Activated naive CD8-positive, alpha-beta T cell treated with anti-CD3 and anti-CD28 coated beads, Interleukin-2, amount 50 U/mL, for 24 hours (primary cell): ENCODE results near the gene REV1.

Experiments
- ATAC-seq: fragments of 150-1000 bp; cut with Tn5 transposase; one replicate; pipeline ENCODE4 v1.10.0; 2021
- DNase-seq: peaks from one replicate; pipeline ENCODE4 v3.0.0; 2021
- H3K27ac Mint-ChIP-seq: one replicate; pipeline ENCODE4 v1.8.0; 2021; ENCODE audit warnings: mild to moderate bottlenecking, mixed read lengths
- H3K27me3 Mint-ChIP-seq: one replicate; pipeline ENCODE4 v1.8.0; 2021; ENCODE audit warnings: mixed read lengths
- H3K36me3 Mint-ChIP-seq: one replicate; pipeline ENCODE4 v1.8.0; 2021; ENCODE audit warnings: low read depth, mixed read lengths
- H3K4me1 Mint-ChIP-seq: one replicate; pipeline ENCODE4 v1.8.0; 2021; ENCODE audit warnings: mixed read lengths
- H3K4me3 Mint-ChIP-seq: one replicate; pipeline ENCODE4 v1.8.0; 2021; ENCODE audit warnings: mild to moderate bottlenecking, moderate library complexity, mixed read lengths
- H3K9me3 Mint-ChIP-seq: one replicate; pipeline ENCODE4 v1.8.0; 2021; ENCODE audit warnings: mixed read lengths

Gene REV1

GRCh38 chr2:99495115-99495860 lies 5.5 kb upstream of the REV1 start:
- no peaks in the 10 kb centered on the region for H3K9me3 Mint-ChIP-seq
- no peak for ATAC-seq
- H3K27me3 Mint-ChIP-seq: peaks cover 16% of the 10 kb centered on the region
- no peak overlapping the region for H3K4me3 Mint-ChIP-seq
- no peak overlapping the region for H3K27ac Mint-ChIP-seq
- no peak for DNase-seq
- peaks cover 3% of the 10 kb centered on the region for H3K36me3 Mint-ChIP-seq
- H3K4me1 Mint-ChIP-seq: peaks cover 55% of the 10 kb centered on the region

DNA sequence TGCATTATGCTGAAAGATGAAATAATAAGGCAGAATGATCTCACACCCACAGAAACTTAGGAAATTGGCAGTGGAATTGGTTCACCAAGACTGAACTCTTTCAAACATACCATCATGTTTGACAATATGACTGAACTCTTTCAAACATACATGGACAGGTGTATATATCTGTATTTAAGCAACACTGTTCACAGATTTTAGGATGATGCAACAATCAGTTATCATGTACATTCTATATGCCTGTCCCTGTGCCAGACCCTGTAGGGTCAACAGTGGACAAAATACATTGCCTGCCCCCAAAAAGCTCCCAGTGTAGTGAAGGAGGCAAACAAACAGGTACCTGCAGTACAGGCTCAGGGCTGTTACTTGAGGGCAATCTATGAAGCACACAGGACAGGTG lies 2.9 kb upstream of the REV1 start:
- Mint-ChIP-seq H3K4me3 (no peak overlapping the region), H3K4me1 (peaks cover 60% of the 10 kb centered on the region), H3K27me3 (peaks cover 2% of the 10 kb centered on the region), H3K36me3 (peaks cover 10% of the 10 kb centered on the region), H3K9me3 (no peaks in the 10 kb centered on the region), H3K27ac (peak overlapping the region; percentile 48)
- no peak for DNase-seq
- ATAC-seq: no peak

DNA sequence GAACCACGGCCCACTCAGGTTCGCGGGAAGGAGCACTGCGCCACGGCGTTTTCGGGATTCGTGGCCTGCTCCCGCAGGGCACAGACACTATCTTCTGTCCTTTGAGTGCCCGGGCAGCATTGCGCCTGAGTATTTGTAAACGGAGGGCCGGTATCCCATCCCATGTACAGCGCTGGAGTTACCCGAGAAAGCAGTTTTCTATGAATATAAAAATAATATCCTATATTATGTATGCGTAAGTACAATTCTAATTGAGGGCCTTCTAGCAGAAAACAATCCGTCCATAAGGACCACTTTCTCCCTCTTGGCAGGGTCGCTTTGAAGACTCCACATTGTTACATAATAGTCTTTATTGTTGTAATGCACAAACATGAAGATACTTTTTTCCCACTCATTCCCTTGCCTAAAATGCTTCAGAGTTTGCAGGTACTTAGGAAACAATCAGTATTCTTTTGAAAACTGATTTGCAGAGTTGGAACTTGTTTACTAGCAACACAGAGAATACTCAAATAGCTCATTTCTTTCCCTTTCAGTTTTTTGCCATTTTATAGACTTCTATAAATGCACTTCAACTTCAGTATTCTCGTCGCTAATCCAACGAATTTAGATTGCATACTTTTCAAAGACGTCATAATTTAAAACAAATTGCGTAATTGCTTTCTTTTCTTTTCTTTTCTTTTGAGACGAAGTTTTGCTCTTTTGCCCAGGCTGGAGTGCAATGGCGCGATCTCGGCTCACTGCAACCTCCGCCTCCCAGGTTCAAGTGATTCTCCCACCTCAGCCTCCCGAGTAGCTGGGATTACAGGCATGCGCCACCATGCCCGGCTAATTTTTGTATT lies 1.0 kb upstream of the REV1 start:
- peaks cover 60% of the 10 kb centered on the region for H3K4me1 Mint-ChIP-seq
- ATAC-seq: peak; percentile 1
- peak overlapping the region; percentile 85 for H3K4me3 Mint-ChIP-seq
- no peak for DNase-seq
- no peaks in the 10 kb centered on the region for H3K27me3 Mint-ChIP-seq
- H3K36me3 Mint-ChIP-seq: peaks cover 16% of the 10 kb centered on the region
- peak overlapping the region; percentile 93 for H3K27ac Mint-ChIP-seq
- no peaks in the 10 kb centered on the region for H3K9me3 Mint-ChIP-seq

DNA sequence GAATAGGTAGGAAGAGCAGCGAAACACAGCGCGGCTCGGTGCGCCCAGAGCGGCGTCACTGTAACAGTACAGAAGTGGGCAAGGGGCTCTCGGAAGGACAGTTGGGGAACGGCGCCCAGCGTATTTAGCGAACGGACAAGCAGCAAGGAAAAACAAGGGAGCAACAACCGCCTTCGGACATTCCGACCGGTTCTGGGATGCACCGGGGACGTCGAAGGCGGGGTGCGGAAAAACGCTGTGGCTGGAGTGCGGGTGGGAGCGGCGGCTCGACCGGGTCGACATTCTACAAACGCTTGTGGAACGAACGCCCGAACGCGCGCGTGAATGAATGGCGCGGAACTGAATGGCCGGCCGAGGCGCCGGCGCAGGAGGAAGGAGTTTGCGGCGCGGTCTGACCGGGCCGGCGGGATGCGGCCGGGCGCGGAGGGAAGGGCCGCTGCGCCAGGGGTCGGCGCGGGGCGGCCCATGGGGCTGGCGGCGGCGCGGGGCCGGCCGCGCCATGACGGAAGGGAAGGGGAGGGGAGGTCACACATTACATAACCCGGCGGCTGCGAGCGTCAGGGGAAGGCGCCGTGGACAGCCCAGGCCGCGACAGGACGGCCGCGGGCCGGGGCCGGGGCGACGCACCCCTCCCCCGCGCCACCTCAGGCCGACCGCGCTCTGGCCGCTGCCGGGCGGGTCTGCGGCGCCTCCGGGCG lies 605 bp downstream of the REV1 start:
- Mint-ChIP-seq H3K4me1 (peaks cover 74% of the 10 kb centered on the region), H3K36me3 (peaks cover 23% of the 10 kb centered on the region), H3K4me3 (peak overlapping the region; percentile 96), H3K9me3 (no peaks in the 10 kb centered on the region), H3K27ac (peak overlapping the region; percentile 95), H3K27me3 (no peaks in the 10 kb centered on the region)
- ATAC-seq (peak; percentile 31), DNase-seq (peak; percentile 56)

DNA sequence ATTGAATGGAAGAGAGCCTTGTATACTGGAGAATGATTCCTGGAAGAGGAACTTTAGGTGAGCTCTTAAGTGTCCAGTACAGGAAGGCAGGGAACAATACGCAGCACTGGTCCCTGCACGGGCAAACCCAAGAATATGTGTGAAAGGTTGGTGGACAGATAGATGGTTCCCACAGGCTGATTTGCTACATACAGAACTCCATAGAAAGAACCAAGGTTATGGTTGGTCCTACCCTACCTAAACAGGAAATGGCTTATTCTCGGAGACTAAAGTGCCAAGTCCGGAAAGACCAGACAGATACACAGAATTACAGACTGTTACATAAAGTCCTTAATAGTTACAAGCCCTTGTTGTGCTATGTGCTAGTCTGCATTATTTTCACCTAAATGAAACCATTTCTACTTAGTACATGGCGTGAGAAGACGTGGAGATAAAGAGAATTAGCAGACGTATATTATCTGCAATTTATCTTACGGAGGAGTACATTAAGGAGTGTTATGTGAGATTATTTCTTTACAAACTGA lies 1.2 kb downstream of the REV1 start:
- ATAC-seq: no peak
- H3K27ac Mint-ChIP-seq: peak overlapping the region; percentile 95
- H3K36me3 Mint-ChIP-seq: peaks cover 23% of the 10 kb centered on the region
- H3K9me3 Mint-ChIP-seq: no peaks in the 10 kb centered on the region
- no peak for DNase-seq
- peak overlapping the region; percentile 96 for H3K4me3 Mint-ChIP-seq
- H3K4me1 Mint-ChIP-seq: peaks cover 72% of the 10 kb centered on the region
- no peaks in the 10 kb centered on the region for H3K27me3 Mint-ChIP-seq

- Mint-ChIP-seq H3K9me3 (no peaks in the 10 kb centered on the region), H3K4me3 (peak overlapping the region; percentile 96), H3K4me1 (peaks cover 72% of the 10 kb centered on the region), H3K27ac (no peak overlapping the region), H3K27me3 (no peaks in the 10 kb centered on the region), H3K36me3 (peaks cover 23% of the 10 kb centered on the region)
- ATAC-seq (no peak), DNase-seq (no peak)
Observed at GRCh38 chr2:99487906-99488305, 1.9 kb downstream of the REV1 start.

DNA sequence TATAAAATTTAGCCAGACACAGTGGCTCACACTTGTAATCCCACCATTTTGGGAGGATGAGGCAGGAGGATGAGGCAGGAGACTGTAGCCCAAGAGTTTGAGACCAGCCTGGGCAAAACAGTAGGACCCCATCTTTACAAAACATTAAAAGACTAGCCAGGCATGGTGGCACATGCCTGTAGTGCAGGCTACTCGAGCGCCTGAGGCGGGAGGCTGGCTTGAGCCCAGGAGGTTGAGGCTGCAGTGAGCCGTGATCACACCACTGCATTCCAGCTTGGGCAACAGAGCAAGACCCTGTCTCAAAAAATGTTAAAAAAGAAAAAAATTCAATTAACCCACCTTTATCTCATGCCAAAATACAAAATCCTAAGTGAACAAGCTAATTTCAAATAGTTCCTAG lies 4.0 kb downstream of the REV1 start:
- ATAC-seq: no peak
- H3K27me3 Mint-ChIP-seq: no peaks in the 10 kb centered on the region
- DNase-seq: no peak
- peak overlapping the region; percentile 8 for H3K27ac Mint-ChIP-seq
- peaks cover 29% of the 10 kb centered on the region for H3K36me3 Mint-ChIP-seq
- H3K4me1 Mint-ChIP-seq: peaks cover 74% of the 10 kb centered on the region
- peak overlapping the region; percentile 70 for H3K4me3 Mint-ChIP-seq
- no peaks in the 10 kb centered on the region for H3K9me3 Mint-ChIP-seq

DNA sequence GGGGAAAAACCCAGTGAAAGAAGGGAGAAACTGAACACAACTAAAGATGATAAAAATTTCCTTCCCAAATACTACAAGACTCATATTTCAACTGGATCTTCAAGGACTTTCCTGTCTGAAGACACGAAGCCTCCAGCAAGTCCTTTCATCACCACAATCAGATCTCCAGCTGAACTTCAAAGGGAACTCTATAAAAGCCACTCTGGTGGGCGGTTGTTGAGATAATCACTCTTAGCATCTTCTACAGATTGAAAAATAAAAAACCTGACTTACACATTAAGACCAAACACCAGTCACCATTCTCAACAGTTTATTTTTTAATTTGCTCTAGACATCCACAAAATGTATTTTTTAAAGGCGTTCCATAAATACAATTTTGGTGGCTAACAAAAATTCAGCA lies 4.4 kb downstream of the REV1 start:
- Mint-ChIP-seq H3K27ac (peak overlapping the region; percentile 8), H3K4me1 (peaks cover 73% of the 10 kb centered on the region), H3K4me3 (peak overlapping the region; percentile 70), H3K27me3 (no peaks in the 10 kb centered on the region), H3K36me3 (peaks cover 29% of the 10 kb centered on the region), H3K9me3 (no peaks in the 10 kb centered on the region)
- DNase-seq (no peak), ATAC-seq (no peak)

DNA sequence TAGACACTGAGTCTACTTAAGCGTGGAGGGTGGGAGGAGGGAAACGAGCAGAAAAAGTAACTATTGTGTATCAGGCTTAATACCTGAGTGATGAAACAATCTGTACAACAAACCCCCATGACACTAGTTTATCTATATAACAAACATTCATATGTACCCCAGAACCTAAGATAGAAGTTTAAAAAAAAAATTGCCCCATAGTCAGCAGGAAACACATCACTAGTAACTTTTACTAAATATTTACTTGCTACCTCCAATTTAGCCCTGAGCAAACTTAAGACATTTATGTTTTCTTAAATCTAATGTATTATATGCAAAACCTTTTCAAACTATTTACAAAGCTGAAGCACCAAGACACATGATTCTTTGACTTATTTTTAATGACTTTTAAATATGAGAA lies 5.6 kb downstream of the REV1 start:
- no peak for ATAC-seq
- no peaks in the 10 kb centered on the region for H3K9me3 Mint-ChIP-seq
- H3K27ac Mint-ChIP-seq: no peak overlapping the region
- H3K4me1 Mint-ChIP-seq: peaks cover 76% of the 10 kb centered on the region
- no peaks in the 10 kb centered on the region for H3K27me3 Mint-ChIP-seq
- peaks cover 29% of the 10 kb centered on the region for H3K36me3 Mint-ChIP-seq
- no peak overlapping the region for H3K4me3 Mint-ChIP-seq
- DNase-seq: no peak

GRCh38 chr2:99481941-99482340 lies 7.9 kb downstream of the REV1 start:
- H3K27ac Mint-ChIP-seq: no peak overlapping the region
- DNase-seq (no peak), ATAC-seq (peak; percentile 33)
- H3K9me3 Mint-ChIP-seq: no peaks in the 10 kb centered on the region
- H3K4me3 Mint-ChIP-seq: no peak overlapping the region
- no peaks in the 10 kb centered on the region for H3K27me3 Mint-ChIP-seq
- H3K4me1 Mint-ChIP-seq: peaks cover 71% of the 10 kb centered on the region
- H3K36me3 Mint-ChIP-seq: peaks cover 24% of the 10 kb centered on the region

- Mint-ChIP-seq H3K27me3 (no peaks in the 10 kb centered on the region), H3K36me3 (peaks cover 21% of the 10 kb centered on the region), H3K4me3 (no peak overlapping the region), H3K9me3 (no peaks in the 10 kb centered on the region), H3K27ac (no peak overlapping the region), H3K4me1 (peaks cover 71% of the 10 kb centered on the region)
- no peak for ATAC-seq
- DNase-seq: no peak
Observed at GRCh38 chr2:99481527-99481926, 8.3 kb downstream of the REV1 start.

DNA sequence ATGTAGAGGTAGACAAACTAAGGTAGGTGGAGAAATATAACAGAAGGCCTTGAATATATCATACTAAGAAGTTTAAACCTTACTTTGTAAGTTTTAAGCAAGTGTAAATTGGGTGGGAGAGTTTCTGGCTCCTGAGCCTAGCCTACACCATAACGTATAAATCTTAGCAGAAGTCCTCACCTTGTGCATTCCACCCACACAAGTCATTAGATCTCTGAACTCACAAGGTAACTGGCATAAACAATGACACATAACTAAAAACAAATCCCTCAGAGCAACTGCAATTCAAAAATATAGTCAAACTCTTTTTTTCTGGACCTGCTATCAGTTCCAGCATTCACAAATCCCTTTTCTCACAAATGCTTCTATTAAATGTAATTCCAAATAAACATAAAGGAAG lies 9.4 kb downstream of the REV1 start:
- ATAC-seq: no peak
- H3K36me3 Mint-ChIP-seq: peaks cover 15% of the 10 kb centered on the region
- H3K27ac Mint-ChIP-seq: no peak overlapping the region
- no peak overlapping the region for H3K4me3 Mint-ChIP-seq
- no peak for DNase-seq
- no peaks in the 10 kb centered on the region for H3K27me3 Mint-ChIP-seq
- H3K4me1 Mint-ChIP-seq: peaks cover 65% of the 10 kb centered on the region
- no peaks in the 10 kb centered on the region for H3K9me3 Mint-ChIP-seq

GRCh38 chr2:99478632-99479031 lies 11.2 kb downstream of the REV1 start:
- H3K36me3 Mint-ChIP-seq: peaks cover 12% of the 10 kb centered on the region
- peaks cover 64% of the 10 kb centered on the region for H3K4me1 Mint-ChIP-seq
- ATAC-seq (no peak), DNase-seq (no peak)
- no peaks in the 10 kb centered on the region for H3K27me3 Mint-ChIP-seq
- no peaks in the 10 kb centered on the region for H3K9me3 Mint-ChIP-seq
- H3K4me3 Mint-ChIP-seq: no peak overlapping the region
- H3K27ac Mint-ChIP-seq: no peak overlapping the region

DNA sequence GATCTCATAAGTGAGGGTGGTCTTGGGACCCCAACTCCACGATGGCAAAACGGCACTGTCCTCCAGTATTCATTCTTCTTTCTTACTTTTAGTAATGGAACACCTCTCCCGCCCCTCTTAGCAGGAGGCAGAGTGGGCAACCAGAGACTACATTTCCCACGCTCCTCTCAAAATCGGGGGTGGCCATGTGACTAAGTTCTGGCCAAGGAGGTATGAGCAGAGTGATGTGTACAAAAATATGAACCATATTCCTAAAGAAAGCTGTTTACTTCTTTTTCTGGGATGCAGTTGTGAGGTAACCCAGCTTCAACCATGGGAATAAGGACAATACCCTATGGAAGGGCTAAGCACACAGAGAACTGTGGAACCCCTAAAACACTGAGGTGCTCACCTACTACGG lies 12.8 kb downstream of the REV1 start:
- Mint-ChIP-seq H3K4me3 (no peak overlapping the region), H3K27ac (no peak overlapping the region), H3K4me1 (peaks cover 63% of the 10 kb centered on the region), H3K36me3 (peaks cover 11% of the 10 kb centered on the region), H3K9me3 (no peaks in the 10 kb centered on the region), H3K27me3 (no peaks in the 10 kb centered on the region)
- ATAC-seq: no peak
- no peak for DNase-seq
